GM19328 (cell line): ENCODE results near the gene PLPPR4.
"Not testable (repeated sequence)": the region's sequence is repeated elsewhere in the genome, so short reads cannot be mapped to it uniquely, and the experiment has no call there.

Experiments
- ATAC-seq: cut with Tn5 transposase; IDR thresholded peaks from one replicate; pipeline ENCODE4 v1.9.1; 2021; ENCODE audit warnings: mild to moderate bottlenecking, moderate library complexity; ENCODE audit not compliant: unreplicated experiment

PLPPR4 gene

GRCh38 chr1:99268021-99268420 is 3.7 kb downstream of the PLPPR4 start:
- ATAC-seq, result no peak

GRCh38 chr1:99269321-99269720 is 5.0 kb downstream of the PLPPR4 start:
- no peak for ATAC-seq

- no peak for ATAC-seq
Measured at GRCh38 chr1:99270646-99271045, 6.4 kb downstream of the PLPPR4 start.

GRCh38 chr1:99271249-99271648 is 7.0 kb downstream of the PLPPR4 start:
- ATAC-seq, result no peak

- no peak for ATAC-seq
Measured at GRCh38 chr1:99277066-99277465, 12.8 kb downstream of the PLPPR4 start.

GRCh38 chr1:99279525-99279924 is 15.2 kb downstream of the PLPPR4 start:
- no peak for ATAC-seq

GRCh38 chr1:99281105-99281504 is 16.8 kb downstream of the PLPPR4 start:
- ATAC-seq, result no peak

- no peak for ATAC-seq
Measured at GRCh38 chr1:99282536-99282935, 18.2 kb downstream of the PLPPR4 start.

- not testable (repeated sequence) for ATAC-seq
Measured at GRCh38 chr1:99283521-99283920, 19.2 kb downstream of the PLPPR4 start.

- no peak for ATAC-seq
Measured at GRCh38 chr1:99292886-99293285, 28.6 kb downstream of the PLPPR4 start.

GRCh38 chr1:99297923-99298322 is 33.6 kb downstream of the PLPPR4 start:
- no peak for ATAC-seq

GRCh38 chr1:99304725-99305282 is 40.5 kb downstream of the PLPPR4 start:
- no peak for ATAC-seq

- ATAC-seq, result no peak
Measured at GRCh38 chr1:99305626-99306025, 41.3 kb downstream of the PLPPR4 start.

GRCh38 chr1:99306056-99306455 is 41.8 kb downstream of the PLPPR4 start:
- ATAC-seq, result no peak

- ATAC-seq, result no peak
Measured at GRCh38 chr1:99306644-99307043, 42.4 kb downstream of the PLPPR4 start.

GRCh38 chr1:99315305-99315704 is 51.0 kb downstream of the PLPPR4 start:
- ATAC-seq, result no peak

GRCh38 chr1:99326215-99326949 is 62.1 kb downstream of the PLPPR4 start:
- no peak for ATAC-seq

GRCh38 chr1:99327357-99327756 is 63.1 kb downstream of the PLPPR4 start:
- no peak for ATAC-seq

GRCh38 chr1:99328171-99328570 is 63.9 kb downstream of the PLPPR4 start:
- ATAC-seq, result no peak

- ATAC-seq, result no peak
Measured at GRCh38 chr1:99331083-99331482, 66.8 kb downstream of the PLPPR4 start.

- ATAC-seq, result no peak
Measured at GRCh38 chr1:99331636-99332035, 67.3 kb downstream of the PLPPR4 start.

GRCh38 chr1:99332561-99332960 is 68.3 kb downstream of the PLPPR4 start:
- ATAC-seq, result no peak

GRCh38 chr1:99334991-99335390 is 70.7 kb downstream of the PLPPR4 start:
- no peak for ATAC-seq
